HepG2 (cell line): ENCODE results near the gene SOX11.

Experiments used
- CEBPZ ChIP-seq: IDR thresholded peaks from 2 replicates; pipeline ENCODE4 v1.6.1; 2012; ENCODE audit warnings: low read length, improper control_type of control experiment
- MYPOP ChIP-seq: sonication (generic); formaldehyde crosslinking; IDR thresholded peaks from 2 replicates; pipeline ENCODE4 v1.8.1; 2023; ENCODE audit warnings: mild to moderate bottlenecking, moderate library complexity, missing genetic modification reagents

- TF ChIP-seq CEBPZ (no peak), MYPOP (no peak)
Observed at GRCh38 chr2:5694306-5694705, 2.1 kb downstream of the SOX11 start.
